HL-60 (cell line): ENCODE measurements around the gene RPH3AL.

Experiments
- CTCF ChIP-seq: IDR thresholded peaks from one replicate; pipeline ENCODE4 v1.5.1; 2011; ENCODE audit warnings: low read length, control low read depth, inconsistent platforms; ENCODE audit not compliant: insufficient read depth
- GABPA ChIP-seq: IDR thresholded peaks from 2 replicates; pipeline ENCODE4 v1.6.1; 2012; ENCODE audit warnings: low read depth
- POLR2AphosphoS5 ChIP-seq: IDR thresholded peaks from 2 replicates; pipeline ENCODE4 v1.6.1; 2012; ENCODE audit warnings: low read depth
- TF ChIP-seq, protein P1 (sequence below): IDR thresholded peaks from 2 replicates; pipeline ENCODE4 v1.6.1; 2012; ENCODE audit warnings: low read depth; ENCODE audit not compliant: insufficient replicate concordance

GRCh38 chr17:216625-217024 is 136.0 kb downstream of the RPH3AL start:
- TF ChIP-seq, protein P1, sequence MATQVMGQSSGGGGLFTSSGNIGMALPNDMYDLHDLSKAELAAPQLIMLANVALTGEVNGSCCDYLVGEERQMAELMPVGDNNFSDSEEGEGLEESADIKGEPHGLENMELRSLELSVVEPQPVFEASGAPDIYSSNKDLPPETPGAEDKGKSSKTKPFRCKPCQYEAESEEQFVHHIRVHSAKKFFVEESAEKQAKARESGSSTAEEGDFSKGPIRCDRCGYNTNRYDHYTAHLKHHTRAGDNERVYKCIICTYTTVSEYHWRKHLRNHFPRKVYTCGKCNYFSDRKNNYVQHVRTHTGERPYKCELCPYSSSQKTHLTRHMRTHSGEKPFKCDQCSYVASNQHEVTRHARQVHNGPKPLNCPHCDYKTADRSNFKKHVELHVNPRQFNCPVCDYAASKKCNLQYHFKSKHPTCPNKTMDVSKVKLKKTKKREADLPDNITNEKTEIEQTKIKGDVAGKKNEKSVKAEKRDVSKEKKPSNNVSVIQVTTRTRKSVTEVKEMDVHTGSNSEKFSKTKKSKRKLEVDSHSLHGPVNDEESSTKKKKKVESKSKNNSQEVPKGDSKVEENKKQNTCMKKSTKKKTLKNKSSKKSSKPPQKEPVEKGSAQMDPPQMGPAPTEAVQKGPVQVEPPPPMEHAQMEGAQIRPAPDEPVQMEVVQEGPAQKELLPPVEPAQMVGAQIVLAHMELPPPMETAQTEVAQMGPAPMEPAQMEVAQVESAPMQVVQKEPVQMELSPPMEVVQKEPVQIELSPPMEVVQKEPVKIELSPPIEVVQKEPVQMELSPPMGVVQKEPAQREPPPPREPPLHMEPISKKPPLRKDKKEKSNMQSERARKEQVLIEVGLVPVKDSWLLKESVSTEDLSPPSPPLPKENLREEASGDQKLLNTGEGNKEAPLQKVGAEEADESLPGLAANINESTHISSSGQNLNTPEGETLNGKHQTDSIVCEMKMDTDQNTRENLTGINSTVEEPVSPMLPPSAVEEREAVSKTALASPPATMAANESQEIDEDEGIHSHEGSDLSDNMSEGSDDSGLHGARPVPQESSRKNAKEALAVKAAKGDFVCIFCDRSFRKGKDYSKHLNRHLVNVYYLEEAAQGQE, result no peak
- no peak for TF ChIP-seq POLR2AphosphoS5
- TF ChIP-seq CTCF, result no peak
- TF ChIP-seq GABPA, result no peak
